Measurements from ENCODE around the gene NT5DC4.

DNA sequence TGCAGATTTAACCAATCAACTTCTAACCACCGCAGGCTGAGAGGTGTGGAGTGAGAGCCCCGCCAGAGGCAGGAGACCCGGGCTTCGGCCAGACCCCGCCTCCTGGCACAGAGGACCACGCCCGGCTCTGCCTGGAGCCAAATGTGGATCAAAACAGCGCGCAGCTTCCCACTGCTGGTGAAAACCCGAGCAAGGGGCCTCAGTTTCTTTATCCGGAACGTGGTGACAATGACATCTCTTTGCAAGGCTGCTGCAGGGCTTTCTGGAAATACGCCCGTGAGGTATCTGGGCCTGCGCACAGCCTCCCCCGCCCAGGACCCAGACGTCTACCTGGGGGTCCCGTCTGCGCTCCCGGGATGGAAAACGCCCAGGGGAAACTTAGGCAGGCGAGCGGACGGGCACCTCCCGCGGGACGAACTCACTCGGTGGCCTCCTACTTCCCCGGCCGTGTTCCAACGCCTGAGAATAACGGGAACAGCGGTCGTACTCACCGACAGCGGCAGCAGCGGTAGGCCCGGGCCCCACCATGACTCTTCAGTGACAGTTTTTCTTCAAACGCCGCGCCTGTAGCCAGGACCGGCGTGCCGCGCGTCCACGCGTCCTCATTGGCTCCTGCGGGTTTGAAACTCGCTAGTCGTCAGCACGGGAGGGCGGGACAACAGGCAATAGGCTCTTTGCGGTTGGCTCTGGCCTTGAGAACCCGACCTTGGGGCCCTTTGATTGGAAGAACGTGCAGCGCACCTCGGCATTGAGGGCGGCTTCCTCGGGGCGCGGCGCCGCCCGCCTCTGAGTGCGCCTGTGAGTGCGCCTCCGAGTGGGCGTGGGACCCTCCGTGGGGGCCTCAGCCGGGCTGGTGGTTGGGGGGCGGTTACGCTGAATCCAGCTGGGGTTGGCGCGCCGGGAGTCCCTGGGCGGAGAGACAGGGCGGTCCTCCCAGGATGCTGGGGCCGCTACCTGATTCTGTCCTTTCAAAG, 43.5 kb downstream of the NT5DC4 start, which contains the start of gene CKAP2L:
- TF ChIP-seq, protein P1, sequence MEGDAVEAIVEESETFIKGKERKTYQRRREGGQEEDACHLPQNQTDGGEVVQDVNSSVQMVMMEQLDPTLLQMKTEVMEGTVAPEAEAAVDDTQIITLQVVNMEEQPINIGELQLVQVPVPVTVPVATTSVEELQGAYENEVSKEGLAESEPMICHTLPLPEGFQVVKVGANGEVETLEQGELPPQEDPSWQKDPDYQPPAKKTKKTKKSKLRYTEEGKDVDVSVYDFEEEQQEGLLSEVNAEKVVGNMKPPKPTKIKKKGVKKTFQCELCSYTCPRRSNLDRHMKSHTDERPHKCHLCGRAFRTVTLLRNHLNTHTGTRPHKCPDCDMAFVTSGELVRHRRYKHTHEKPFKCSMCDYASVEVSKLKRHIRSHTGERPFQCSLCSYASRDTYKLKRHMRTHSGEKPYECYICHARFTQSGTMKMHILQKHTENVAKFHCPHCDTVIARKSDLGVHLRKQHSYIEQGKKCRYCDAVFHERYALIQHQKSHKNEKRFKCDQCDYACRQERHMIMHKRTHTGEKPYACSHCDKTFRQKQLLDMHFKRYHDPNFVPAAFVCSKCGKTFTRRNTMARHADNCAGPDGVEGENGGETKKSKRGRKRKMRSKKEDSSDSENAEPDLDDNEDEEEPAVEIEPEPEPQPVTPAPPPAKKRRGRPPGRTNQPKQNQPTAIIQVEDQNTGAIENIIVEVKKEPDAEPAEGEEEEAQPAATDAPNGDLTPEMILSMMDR (IDR thresholded peaks at IDR 0.05): no peak
- no peak for TF ChIP-seq POLR2A (IDR thresholded peaks at IDR 0.05)

All from testis (tissue), 2 donors.